Effector memory CD4-positive, alpha-beta T cell (primary cell): ENCODE data around the gene SBF2.

Experiments
- DNase-seq, 3 donors: peaks; one replicate each; pipeline ENCODE4 v3.0.0-alpha.2; 2020
- H3K27ac ChIP-seq: 2 replicates; pipeline ENCODE4 v1.7.0; 2013; ENCODE audit warnings: mild to moderate bottlenecking, low read length, moderate library complexity; ENCODE audit not compliant: insufficient read depth, poor library complexity, severe bottlenecking
- H3K27me3 ChIP-seq: replicated peaks from 2 replicates; pipeline ENCODE4 v1.7.0; 2013; ENCODE audit warnings: mild to moderate bottlenecking, low read length; ENCODE audit not compliant: insufficient read depth, control insufficient read depth, poor library complexity, severe bottlenecking
- H3K36me3 ChIP-seq: 2 replicates; pipeline ENCODE4 v1.7.0; 2013; ENCODE audit warnings: mild to moderate bottlenecking, low read length, moderate library complexity; ENCODE audit not compliant: control insufficient read depth, insufficient read depth
- H3K4me1 ChIP-seq: 2 replicates; pipeline ENCODE4 v1.7.0; 2013; ENCODE audit warnings: low read length, mild to moderate bottlenecking; ENCODE audit not compliant: control insufficient read depth, insufficient read depth, poor library complexity, severe bottlenecking
- H3K4me3 ChIP-seq: 2 replicates; pipeline ENCODE4 v1.7.0; 2013; ENCODE audit warnings: low read length, low read depth, mild to moderate bottlenecking; ENCODE audit not compliant: insufficient read depth, poor library complexity, severe bottlenecking
- H3K9me3 ChIP-seq: 2 replicates; pipeline ENCODE4 v1.7.0; 2013; ENCODE audit warnings: mild to moderate bottlenecking, low read length, moderate library complexity; ENCODE audit not compliant: control insufficient read depth

Gene SBF2

DNA sequence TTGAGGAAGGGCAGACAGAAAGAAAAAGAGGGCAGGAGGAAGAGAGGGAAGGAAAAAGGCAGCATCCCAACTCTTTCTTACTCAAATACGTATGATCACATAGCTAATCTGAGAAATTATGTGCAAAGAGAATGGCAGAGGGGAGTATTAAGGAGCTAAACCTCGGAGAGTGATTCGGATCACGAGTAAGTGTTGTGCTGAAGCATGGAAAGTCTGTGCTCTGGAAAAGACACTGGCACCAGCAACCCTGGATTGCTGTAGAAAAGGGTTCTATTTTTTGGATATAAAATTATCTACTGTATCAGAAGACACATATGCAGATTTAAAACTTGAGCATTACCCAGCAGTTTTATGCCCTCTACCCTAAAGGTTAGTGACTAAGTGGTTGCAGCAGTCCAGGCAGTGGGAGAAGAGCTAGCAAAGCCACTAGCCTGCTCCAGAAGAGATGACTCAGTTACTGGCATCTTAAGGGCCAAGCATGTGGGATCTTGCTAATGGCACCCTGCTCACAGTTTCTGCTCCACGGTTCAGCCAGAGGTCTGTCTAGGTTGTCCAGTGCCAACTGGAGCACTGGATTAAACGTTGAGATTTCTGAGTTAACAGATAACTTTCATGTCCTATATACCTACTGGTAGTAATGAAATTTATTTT is 478.4 kb downstream of the SBF2 start:
- Histone ChIP-seq H3K36me3 (no peaks in the 10 kb centered on the region), H3K27ac (no peak overlapping the region), H3K4me1 (no peaks in the 10 kb centered on the region), H3K27me3 (no peaks in the 10 kb centered on the region), H3K4me3 (no peak overlapping the region), H3K9me3 (no peaks in the 10 kb centered on the region)
- no peak for DNase-seq

DNA sequence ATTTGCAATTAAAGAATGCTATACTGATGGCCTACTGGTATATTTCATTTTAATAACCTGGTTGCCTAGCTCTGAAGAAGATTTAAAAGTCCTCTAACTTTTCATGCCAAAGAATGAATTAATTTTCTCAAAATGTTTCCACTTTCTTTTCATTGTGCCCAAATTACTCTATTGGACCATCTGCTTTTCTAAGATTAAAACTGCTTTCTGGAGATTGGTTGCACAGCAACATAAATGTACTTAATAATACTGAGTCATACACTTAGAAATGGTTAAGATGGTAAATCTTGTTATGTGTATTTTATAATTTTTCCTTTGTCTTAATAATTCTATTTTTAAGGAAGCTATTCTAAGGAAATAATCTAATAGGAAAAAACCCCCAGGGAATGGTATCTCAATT is 479.9 kb downstream of the SBF2 start:
- Histone ChIP-seq H3K4me1 (no peaks in the 10 kb centered on the region), H3K27me3 (no peaks in the 10 kb centered on the region), H3K27ac (no peak overlapping the region), H3K36me3 (no peaks in the 10 kb centered on the region), H3K9me3 (no peaks in the 10 kb centered on the region), H3K4me3 (no peak overlapping the region)
- DNase-seq = no peak

DNA sequence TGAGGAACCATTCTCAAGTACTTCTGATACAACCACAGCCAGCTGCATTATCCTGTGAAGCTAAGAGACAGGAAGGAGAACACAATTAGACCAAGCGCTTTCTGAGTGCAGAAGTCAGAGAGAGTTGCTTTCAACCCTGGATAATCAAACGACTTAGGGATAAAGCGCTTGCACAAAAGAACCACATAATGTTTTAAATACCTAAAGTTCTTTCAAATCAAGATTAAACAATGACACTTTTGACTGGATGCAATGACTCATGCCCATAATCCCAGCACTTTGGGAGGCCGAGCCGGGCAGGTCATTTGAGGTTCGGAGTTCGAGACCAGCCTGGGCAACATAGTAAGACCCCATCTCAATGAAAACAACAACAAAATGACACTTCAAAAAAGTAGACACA is 485.1 kb downstream of the SBF2 start:
- Histone ChIP-seq H3K27ac (no peak overlapping the region), H3K27me3 (no peaks in the 10 kb centered on the region), H3K9me3 (no peaks in the 10 kb centered on the region), H3K4me1 (no peaks in the 10 kb centered on the region), H3K4me3 (no peak overlapping the region), H3K36me3 (peaks cover 5% of the 10 kb centered on the region)
- DNase-seq = no peak

DNA sequence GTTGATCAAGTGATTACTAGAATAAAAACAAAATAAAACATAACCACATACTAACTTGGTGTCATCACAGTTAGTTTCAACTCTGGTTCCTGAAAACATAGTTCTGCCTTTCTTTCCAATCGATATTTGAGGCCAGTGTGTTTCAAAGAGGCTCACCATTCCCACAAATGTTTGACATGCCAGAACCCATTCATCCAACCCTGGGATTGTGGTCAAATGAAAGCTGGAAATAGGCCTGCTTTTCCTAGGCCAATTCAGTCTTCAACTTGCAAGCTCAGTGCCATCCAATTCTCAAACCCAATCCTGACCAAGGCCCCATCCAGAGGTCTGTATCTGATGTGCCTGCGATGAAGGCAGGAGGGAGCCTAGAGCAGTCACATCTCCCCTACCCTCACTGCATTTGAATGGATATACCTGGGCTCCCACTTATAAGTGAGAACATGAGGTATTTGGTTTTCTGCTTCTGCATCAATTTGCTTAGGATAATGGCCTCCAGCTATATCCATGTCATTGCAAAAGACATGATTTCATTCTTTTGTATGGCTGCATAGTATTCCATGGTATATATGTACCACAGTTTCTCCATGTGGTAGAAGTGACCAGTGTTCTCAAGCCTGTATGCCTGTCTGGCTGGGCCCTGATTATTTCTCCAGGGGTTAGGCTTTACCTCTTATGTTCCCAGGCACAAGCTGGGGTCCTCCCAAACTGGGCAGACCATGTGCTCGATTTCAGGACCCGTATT is 486.9 kb downstream of the SBF2 start:
- Histone ChIP-seq H3K4me1 (no peaks in the 10 kb centered on the region), H3K9me3 (no peaks in the 10 kb centered on the region), H3K27me3 (no peaks in the 10 kb centered on the region), H3K27ac (no peak overlapping the region), H3K4me3 (no peak overlapping the region), H3K36me3 (peaks cover 5% of the 10 kb centered on the region)
- DNase-seq = no peak

DNA sequence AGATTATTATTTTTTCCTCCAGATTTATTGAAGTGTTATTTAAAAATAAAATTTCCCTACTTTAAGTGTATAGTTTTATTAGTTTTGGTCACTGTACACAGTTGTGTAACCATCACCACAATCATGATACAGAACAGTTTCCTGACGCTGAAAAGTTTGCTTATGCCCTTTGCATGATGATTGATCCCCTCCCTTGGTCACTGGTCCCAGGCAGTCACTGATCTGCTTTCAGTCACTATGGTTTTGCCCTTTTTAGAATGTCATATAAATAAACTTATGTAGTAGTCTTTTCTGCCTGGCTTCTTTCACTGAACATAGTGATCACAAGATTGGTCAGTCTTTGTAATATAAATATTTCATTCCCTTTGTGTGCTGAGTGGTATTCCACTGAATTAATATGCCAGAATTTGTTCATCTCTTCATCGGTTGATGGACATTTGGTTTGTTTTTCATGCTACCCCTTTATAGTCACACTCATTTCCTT is 489.6 kb downstream of the SBF2 start:
- no peaks in the 10 kb centered on the region for H3K9me3 ChIP-seq
- H3K4me1 ChIP-seq = no peaks in the 10 kb centered on the region
- no peak overlapping the region for H3K4me3 ChIP-seq
- DNase-seq = no peak
- no peak overlapping the region for H3K27ac ChIP-seq
- H3K27me3 ChIP-seq = no peaks in the 10 kb centered on the region
- H3K36me3 ChIP-seq = peaks cover 5% of the 10 kb centered on the region

DNA sequence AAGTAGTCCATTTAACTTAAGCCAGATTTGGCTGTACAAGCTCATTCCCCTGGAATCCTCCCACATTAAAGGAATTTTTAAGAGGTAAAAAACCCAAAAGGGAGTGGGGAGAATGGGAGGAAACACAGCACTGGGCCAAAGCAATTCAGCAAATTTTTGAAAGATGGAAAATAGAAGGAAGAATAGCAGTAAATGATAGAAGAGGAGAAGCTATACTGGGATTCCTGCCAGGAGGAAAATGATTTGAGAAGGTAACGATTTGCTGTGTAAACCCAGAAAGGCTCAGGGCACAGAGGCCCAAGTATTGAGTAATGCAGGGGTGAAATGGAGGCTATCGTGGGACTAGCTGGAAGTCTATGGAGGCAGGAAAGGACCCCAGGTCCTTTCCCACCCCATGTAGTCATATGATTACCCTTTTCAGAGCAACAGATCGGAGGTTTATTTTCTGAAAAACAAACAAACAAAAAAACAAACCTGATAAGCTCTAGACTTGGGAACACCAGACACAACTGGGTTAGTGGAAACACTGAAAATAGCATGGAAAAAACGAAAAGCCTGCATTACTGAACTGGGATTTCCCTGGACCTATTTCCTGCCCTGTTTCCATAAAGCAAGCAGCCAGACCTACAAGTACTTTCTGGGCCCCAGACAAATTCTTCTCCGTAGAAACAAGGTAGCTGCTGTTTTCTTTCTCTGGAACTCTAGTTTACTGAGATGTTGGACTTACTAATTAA is 490.2 kb downstream of the SBF2 start:
- H3K36me3 ChIP-seq = peaks cover 5% of the 10 kb centered on the region
- H3K4me1 ChIP-seq = no peaks in the 10 kb centered on the region

DNA sequence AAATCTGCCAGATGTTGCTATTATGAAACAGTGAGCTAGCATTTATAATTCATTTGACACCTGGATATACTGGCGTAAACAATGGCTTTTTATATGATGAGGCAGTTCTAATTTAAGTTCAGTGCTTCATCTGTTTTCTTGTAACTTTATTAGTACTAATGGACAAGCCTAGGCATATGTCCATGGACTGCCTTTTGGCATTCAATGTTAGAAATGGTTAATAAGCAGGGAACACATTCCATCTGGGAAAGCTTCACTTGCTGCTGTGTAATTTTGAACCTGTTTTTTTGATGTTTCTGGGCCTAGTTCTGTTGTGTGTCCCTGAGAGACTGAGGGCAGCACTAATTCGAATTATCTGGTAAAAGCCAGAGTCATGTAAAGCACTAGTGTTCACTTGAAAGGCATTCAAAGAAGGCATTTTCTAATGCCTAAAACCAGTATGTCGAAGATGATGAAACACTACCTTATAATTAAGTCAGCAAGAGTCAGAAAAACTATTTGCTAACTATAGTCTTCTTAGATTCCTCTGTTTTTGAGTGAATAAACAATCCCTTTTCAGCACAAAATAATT is 491.6 kb downstream of the SBF2 start:
- DNase-seq = no peak

More for the DNA sequence above, 490.2 kb downstream of the SBF2 start:
- no peak for DNase-seq
- no peak overlapping the region for H3K4me3 ChIP-seq
- H3K9me3 ChIP-seq = no peaks in the 10 kb centered on the region
- no peaks in the 10 kb centered on the region for H3K27me3 ChIP-seq
- no peak overlapping the region for H3K27ac ChIP-seq

DNA sequence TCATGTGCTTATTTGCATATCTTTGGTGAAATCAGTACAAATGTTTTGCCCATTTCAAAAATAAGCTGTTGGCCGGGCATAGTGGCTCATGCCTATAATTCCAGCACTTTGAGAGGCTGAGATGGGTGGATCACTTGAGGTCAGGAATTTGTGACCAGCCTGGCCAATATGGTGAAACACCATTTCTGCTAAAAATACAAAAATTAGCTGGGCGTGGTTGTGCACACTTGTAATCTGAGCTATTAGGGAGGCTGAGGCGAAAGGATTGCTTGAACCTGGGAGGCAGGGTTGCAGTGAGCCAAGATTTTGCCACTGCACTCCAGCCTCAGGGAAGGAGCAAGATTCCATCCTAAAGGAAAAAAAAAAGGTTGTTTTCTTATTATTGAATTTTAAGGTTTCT is 494.1 kb downstream of the SBF2 start:
- no peaks in the 10 kb centered on the region for H3K27me3 ChIP-seq
- DNase-seq = no peak
- H3K9me3 ChIP-seq = no peaks in the 10 kb centered on the region
- H3K36me3 ChIP-seq = no peaks in the 10 kb centered on the region
- H3K4me1 ChIP-seq = no peaks in the 10 kb centered on the region
- H3K27ac ChIP-seq = no peak overlapping the region
- no peak overlapping the region for H3K4me3 ChIP-seq

More for the DNA sequence above, 491.6 kb downstream of the SBF2 start:
- Histone ChIP-seq H3K27me3 (no peaks in the 10 kb centered on the region), H3K9me3 (no peaks in the 10 kb centered on the region), H3K27ac (no peak overlapping the region), H3K36me3 (no peaks in the 10 kb centered on the region), H3K4me1 (no peaks in the 10 kb centered on the region), H3K4me3 (no peak overlapping the region)

DNA sequence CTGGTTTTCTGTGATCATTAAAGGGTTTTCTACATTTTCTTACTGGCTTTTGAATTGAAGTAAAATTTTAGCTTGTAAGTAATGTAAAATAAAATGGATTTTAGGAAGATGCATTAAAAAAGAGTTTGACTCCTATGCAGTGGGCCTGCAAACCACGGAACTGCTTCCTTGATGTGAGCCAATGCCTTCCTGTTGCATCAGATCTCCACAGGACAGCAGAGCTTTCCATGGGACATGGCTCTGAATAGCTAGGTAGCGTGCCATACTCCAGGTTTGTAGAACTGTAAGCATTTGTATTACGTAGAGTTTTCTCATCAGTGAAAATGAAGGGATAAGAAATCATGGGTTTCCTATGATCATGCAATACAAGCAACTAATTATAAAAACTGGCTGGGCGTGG is 496.7 kb downstream of the SBF2 start:
- Histone ChIP-seq H3K9me3 (no peaks in the 10 kb centered on the region), H3K27ac (no peak overlapping the region), H3K4me1 (no peaks in the 10 kb centered on the region), H3K27me3 (no peaks in the 10 kb centered on the region), H3K36me3 (no peaks in the 10 kb centered on the region), H3K4me3 (no peak overlapping the region)
- DNase-seq = no peak
